Hepatocyte (in vitro differentiated cells): Measurements from ENCODE around the gene CCDC198. TPM values are rescaled to one million over a fixed set of nuclear protein-coding genes. Genes with fewer than 3 reads are reported as not detected.

Experiments used
- DNase-seq: peaks from one replicate; pipeline ENCODE4 v3.0.0-alpha.2; 2016; ENCODE audit warnings: low spot score
- H2AFZ ChIP-seq: fragments of 200-600 bp; sonication (generic); 2 replicates; pipeline ENCODE4 v1.6.0; 2016; ENCODE audit warnings: antibody characterized with exemption, mild to moderate bottlenecking
- H3K27ac ChIP-seq: fragments of 200-600 bp; sonication (generic); 2 replicates; pipeline ENCODE4 v1.5.1; 2016; ENCODE audit warnings: mild to moderate bottlenecking
- H3K27me3 ChIP-seq: fragments of 200-600 bp; sonication (generic); 2 replicates; pipeline ENCODE4 v1.6.1; 2016
- H3K36me3 ChIP-seq: fragments of 200-600 bp; sonication (generic); replicated peaks from 2 replicates; pipeline ENCODE4 v1.5.1; 2016; ENCODE audit warnings: low read depth; ENCODE audit not compliant: insufficient read depth
- H3K4me1 ChIP-seq: fragments of 200-600 bp; sonication (generic); 2 replicates; pipeline ENCODE4 v1.5.1; 2016; ENCODE audit warnings: mild to moderate bottlenecking, moderate library complexity; ENCODE audit not compliant: insufficient read depth
- H3K4me2 ChIP-seq: fragments of 200-600 bp; sonication (generic); 2 replicates; pipeline ENCODE4 v1.6.0; 2016
- H3K4me3 ChIP-seq: fragments of 200-600 bp; sonication (generic); 2 replicates; pipeline ENCODE4 v1.5.1; 2016; ENCODE audit warnings: mild to moderate bottlenecking
- H3K79me2 ChIP-seq: fragments of 200-600 bp; sonication (generic); 2 replicates; pipeline ENCODE4 v1.6.0; 2017; ENCODE audit warnings: mild to moderate bottlenecking
- H3K9me2 ChIP-seq: fragments of 200-600 bp; sonication (generic); replicated peaks from 2 replicates; pipeline ENCODE4 v1.6.0; 2017; ENCODE audit warnings: mild to moderate bottlenecking; ENCODE audit not compliant: insufficient read depth
- H3K9me3 ChIP-seq: fragments of 200-600 bp; sonication (generic); 2 replicates; pipeline ENCODE4 v1.5.1; 2016; ENCODE audit warnings: low read depth, mild to moderate bottlenecking
- H4K20me1 ChIP-seq: fragments of 200-600 bp; sonication (generic); 2 replicates; pipeline ENCODE4 v1.6.0; 2016; ENCODE audit warnings: mild to moderate bottlenecking; ENCODE audit not compliant: insufficient read depth, poor library complexity, severe bottlenecking
- CTCF ChIP-seq: fragments of 200-600 bp; sonication (generic); IDR thresholded peaks from 2 replicates; pipeline ENCODE4 v1.5.1; 2016; ENCODE audit warnings: antibody characterized with exemption, mild to moderate bottlenecking; ENCODE audit not compliant: poor library complexity
- EZH2 ChIP-seq: fragments of 200-600 bp; sonication (generic); IDR thresholded peaks from 2 replicates; pipeline ENCODE4 v1.6.1; 2016; ENCODE audit warnings: antibody characterized with exemption, mild to moderate bottlenecking, borderline replicate concordance
- EZH2phosphoT487 ChIP-seq: fragments of 200-600 bp; sonication (generic); IDR thresholded peaks from one replicate; pipeline ENCODE4 v1.6.1; 2018; ENCODE audit warnings: antibody characterized with exemption, mild to moderate bottlenecking, low read depth, moderate library complexity; ENCODE audit not compliant: unreplicated experiment, severe bottlenecking
- WGBS: methylation state at CpG from one replicate; pipeline ENCODE4 v1.1.6; 2016; ENCODE audit warnings: low lambda C conversion rate; ENCODE audit errors: missing lambda C conversion rate; 5-methylcytosine and 5-hydroxymethylcytosine counted together
- polyA plus RNA-seq: library from polyadenylated mRNA; unstranded; fragments of >200 nt; fragmentation: Nextera tagmentation; extraction: Ambion mirVana; gene quantifications from 2 replicates; pipeline ENCODE4 v1.2.1, GENCODE V29; 2016
- total RNA-seq: library from RNA; depleted of rRNA; stranded (reverse); fragments of >200 nt; gene quantifications from 2 replicates; pipeline ENCODE4 v1.2.3, GENCODE V29; 2014

CCDC198 gene
- total and polyA plus RNA-seq, 2 experiments from 2014 or later, result 8.5 to 34.5 TPM

- no peak for DNase-seq
- H3K27ac ChIP-seq, result no peak overlapping the region
- no peaks in the 10 kb centered on the region for H3K9me2 ChIP-seq
- H4K20me1 ChIP-seq, result no peaks in the 10 kb centered on the region
- H3K9me3 ChIP-seq, result no peaks in the 10 kb centered on the region
- TF ChIP-seq EZH2 (no peak), EZH2phosphoT487 (no peak), CTCF (no peak)
- H3K27me3 ChIP-seq, result no peaks in the 10 kb centered on the region
- no peak overlapping the region for H3K4me3 ChIP-seq
- H3K36me3 ChIP-seq, result no peaks in the 10 kb centered on the region
- peaks cover 5% of the 10 kb centered on the region for H3K4me1 ChIP-seq
- 97% methylated on average over 1 of the region's 1 CpG for WGBS
- H3K79me2 ChIP-seq, result no peaks in the 10 kb centered on the region
- H3K4me2 ChIP-seq, result no peak overlapping the region
- no peak overlapping the region for H2AFZ ChIP-seq
Measured at GRCh38 chr14:57470909-57471308, 22.7 kb downstream of the CCDC198 start.

GRCh38 chr14:57464008-57464730 lies 29.5 kb downstream of the CCDC198 start:
- H3K4me2 ChIP-seq, result no peak overlapping the region
- no peaks in the 10 kb centered on the region for H3K36me3 ChIP-seq
- TF ChIP-seq CTCF (no peak), EZH2phosphoT487 (no peak), EZH2 (no peak)
- H3K27me3 ChIP-seq, result no peaks in the 10 kb centered on the region
- peak overlapping the region; percentile 63 for H3K27ac ChIP-seq
- H3K79me2 ChIP-seq, result no peaks in the 10 kb centered on the region
- WGBS, result 82% methylated on average over 6 of the region's 6 CpGs
- no peaks in the 10 kb centered on the region for H3K9me2 ChIP-seq
- no peaks in the 10 kb centered on the region for H4K20me1 ChIP-seq
- peaks cover 5% of the 10 kb centered on the region for H3K4me1 ChIP-seq
- DNase-seq, result peak; percentile 23
- H3K4me3 ChIP-seq, result no peak overlapping the region
- H3K9me3 ChIP-seq, result no peaks in the 10 kb centered on the region
- H2AFZ ChIP-seq, result no peak overlapping the region

GRCh38 chr14:57462551-57462950 lies 31.1 kb downstream of the CCDC198 start:
- Histone ChIP-seq H4K20me1 (no peaks in the 10 kb centered on the region), H3K4me2 (no peak overlapping the region), H3K4me3 (no peak overlapping the region)

More at GRCh38 chr14:57462551-57462950, 31.1 kb downstream of the CCDC198 start:
- TF ChIP-seq EZH2phosphoT487, result no peak
- TF ChIP-seq CTCF, result no peak
- no peak for TF ChIP-seq EZH2
- Histone ChIP-seq H2AFZ (no peak overlapping the region), H3K36me3 (no peaks in the 10 kb centered on the region), H3K79me2 (no peaks in the 10 kb centered on the region), H3K9me3 (no peaks in the 10 kb centered on the region), H3K9me2 (no peaks in the 10 kb centered on the region), H3K4me1 (peaks cover 5% of the 10 kb centered on the region), H3K27ac (peak overlapping the region; percentile 59), H3K27me3 (no peaks in the 10 kb centered on the region)
- DNase-seq, result no peak
- 85% methylated on average over 3 of the region's 3 CpGs for WGBS
